ENCODE data around the gene DKK3. TPM values are rescaled to one million over a fixed set of nuclear protein-coding genes. Genes with fewer than 3 reads are reported as not detected.

Gene DKK3
- total RNA-seq, 3 donors from 2014 or later (not counting 1 experiment from before 2014, with no cell fraction given), result 0.16 to 0.70 TPM; not detected in 1

DNA sequence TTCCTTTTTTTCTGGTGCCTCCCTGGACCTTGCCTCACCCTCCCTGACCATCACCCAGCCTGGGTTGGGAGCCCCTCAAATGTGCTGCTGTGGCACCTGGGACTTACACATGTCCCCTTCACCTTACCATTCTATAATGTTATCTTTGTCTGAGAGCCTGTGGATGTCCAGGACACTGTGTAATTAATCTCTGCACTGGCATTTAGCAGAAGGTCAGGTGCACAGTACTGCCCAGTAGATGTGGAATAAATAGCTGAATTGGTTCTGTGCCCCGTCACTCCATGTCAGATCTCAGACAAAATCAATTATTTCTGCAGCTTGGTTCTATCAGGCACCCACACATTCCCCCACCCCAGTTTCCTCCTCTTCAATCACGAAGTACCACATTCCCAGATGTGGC is 19.9 kb upstream of the DKK3 start:
- 100% methylated on average over 1 of the region's 2 CpGs for WGBS (ENCODE audit: insufficient coverage)
- Mint-ChIP-seq H3K4me3 (no peak overlapping the region), H3K27ac (no peak overlapping the region), H3K9me3 (no peaks in the 10 kb centered on the region), H3K27me3 (ENCODE audit: low read depth in 2 of 2) (peaks cover 0 to 4% of the 10 kb centered on the region in 2 donors), H3K4me1 (no peaks in the 10 kb centered on the region), H3K36me3 (no peaks in the 10 kb centered on the region)
- ATAC-seq (no peak), DNase-seq (no peak)
- H3K36me3 ChIP-seq (ENCODE audit: control insufficient read depth, insufficient read depth, low read length), result no peaks in the 10 kb centered on the region
- no peak overlapping the region for H3K4me3 ChIP-seq (ENCODE audit: low read length)
- H3K9me3 ChIP-seq (ENCODE audit: control insufficient read depth, insufficient read depth, low read length), result no peaks in the 10 kb centered on the region
- H3K27me3 ChIP-seq (ENCODE audit: control insufficient read depth, insufficient read depth, low read length), result no peaks in the 10 kb centered on the region
- no peaks in the 10 kb centered on the region for H3K4me1 ChIP-seq (ENCODE audit: control insufficient read depth, insufficient read depth, low read length)
- TF ChIP-seq, protein P1, sequence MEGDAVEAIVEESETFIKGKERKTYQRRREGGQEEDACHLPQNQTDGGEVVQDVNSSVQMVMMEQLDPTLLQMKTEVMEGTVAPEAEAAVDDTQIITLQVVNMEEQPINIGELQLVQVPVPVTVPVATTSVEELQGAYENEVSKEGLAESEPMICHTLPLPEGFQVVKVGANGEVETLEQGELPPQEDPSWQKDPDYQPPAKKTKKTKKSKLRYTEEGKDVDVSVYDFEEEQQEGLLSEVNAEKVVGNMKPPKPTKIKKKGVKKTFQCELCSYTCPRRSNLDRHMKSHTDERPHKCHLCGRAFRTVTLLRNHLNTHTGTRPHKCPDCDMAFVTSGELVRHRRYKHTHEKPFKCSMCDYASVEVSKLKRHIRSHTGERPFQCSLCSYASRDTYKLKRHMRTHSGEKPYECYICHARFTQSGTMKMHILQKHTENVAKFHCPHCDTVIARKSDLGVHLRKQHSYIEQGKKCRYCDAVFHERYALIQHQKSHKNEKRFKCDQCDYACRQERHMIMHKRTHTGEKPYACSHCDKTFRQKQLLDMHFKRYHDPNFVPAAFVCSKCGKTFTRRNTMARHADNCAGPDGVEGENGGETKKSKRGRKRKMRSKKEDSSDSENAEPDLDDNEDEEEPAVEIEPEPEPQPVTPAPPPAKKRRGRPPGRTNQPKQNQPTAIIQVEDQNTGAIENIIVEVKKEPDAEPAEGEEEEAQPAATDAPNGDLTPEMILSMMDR (IDR thresholded peaks at IDR 0.05), result no peak
- no peak overlapping the region for H3K27ac ChIP-seq (ENCODE audit: low read length)
- intact Hi-C loops (cut with micrococcal nuclease), result no loop called here

GRCh38 chr11:12026331-12027211 is 18.1 kb upstream of the DKK3 start:
- no peaks in the 10 kb centered on the region for H3K27me3 ChIP-seq (ENCODE audit: control insufficient read depth, insufficient read depth, low read length)
- H3K27ac ChIP-seq (ENCODE audit: low read length), result no peak overlapping the region
- Mint-ChIP-seq H3K4me3 (no peak overlapping the region), H3K27ac (no peak overlapping the region), H3K9me3 (no peaks in the 10 kb centered on the region), H3K4me1 (no peaks in the 10 kb centered on the region), H3K36me3 (no peaks in the 10 kb centered on the region), H3K27me3 (ENCODE audit: low read depth in 2 of 2) (peaks cover 11 to 12% of the 10 kb centered on the region in 2 donors)
- ATAC-seq, result no peak
- TF ChIP-seq, protein P1 (IDR thresholded peaks at IDR 0.05), result no peak
- no peaks in the 10 kb centered on the region for H3K36me3 ChIP-seq (ENCODE audit: control insufficient read depth, insufficient read depth, low read length)
- 78% methylated on average over 4 of the region's 4 CpGs for WGBS (ENCODE audit: insufficient coverage)
- intact Hi-C loops (cut with micrococcal nuclease), result no loop called here
- H3K4me3 ChIP-seq (ENCODE audit: low read length), result no peak overlapping the region
- no peaks in the 10 kb centered on the region for H3K4me1 ChIP-seq (ENCODE audit: control insufficient read depth, insufficient read depth, low read length)
- DNase-seq, result no peak
- H3K9me3 ChIP-seq (ENCODE audit: control insufficient read depth, insufficient read depth, low read length), result no peaks in the 10 kb centered on the region

DNA sequence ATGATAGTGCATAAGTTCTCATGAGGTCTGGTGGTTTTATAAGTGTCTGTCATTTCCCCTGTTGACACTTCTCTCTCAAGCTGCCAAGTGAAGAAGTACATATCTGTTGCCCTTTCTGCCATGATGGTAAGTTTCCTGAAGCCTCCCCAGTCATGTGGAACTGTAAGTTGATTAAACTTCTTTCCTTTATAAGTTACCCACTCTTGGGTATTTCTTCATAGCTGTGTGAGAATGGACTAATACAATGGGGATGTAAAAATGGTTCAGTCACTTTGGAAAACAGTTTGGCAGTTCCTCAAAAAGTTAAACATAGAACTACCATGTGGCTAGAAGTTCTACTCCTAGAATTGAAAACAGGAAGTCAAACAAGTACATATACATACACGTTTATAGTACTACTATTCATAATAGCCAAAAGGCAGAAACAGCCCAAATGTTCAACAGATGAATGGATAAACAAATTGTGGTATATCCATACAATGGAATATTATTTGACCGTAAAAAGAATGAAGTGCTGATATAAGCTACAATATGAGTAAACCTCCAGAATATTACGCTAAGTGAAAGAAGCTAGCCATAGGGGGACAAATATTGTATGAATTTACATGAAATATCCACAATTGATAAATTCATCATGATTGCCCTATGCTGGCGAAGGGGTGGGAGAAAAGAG is 16.0 kb upstream of the DKK3 start:
- no peak for DNase-seq
- no peak overlapping the region for H3K27ac ChIP-seq (ENCODE audit: low read length)
- 80% methylated on average over 2 of the region's 4 CpGs for WGBS (ENCODE audit: insufficient coverage)

More for the DNA sequence above, 16.0 kb upstream of the DKK3 start:
- intact Hi-C loops (cut with micrococcal nuclease), result no loop called here
- Histone ChIP-seq H3K4me1 (ENCODE audit: control insufficient read depth, insufficient read depth, low read length) (no peaks in the 10 kb centered on the region), H3K27me3 (ENCODE audit: control insufficient read depth, insufficient read depth, low read length) (no peaks in the 10 kb centered on the region), H3K36me3 (ENCODE audit: control insufficient read depth, insufficient read depth, low read length) (no peaks in the 10 kb centered on the region), H3K4me3 (ENCODE audit: low read length) (no peak overlapping the region), H3K9me3 (ENCODE audit: control insufficient read depth, insufficient read depth, low read length) (no peaks in the 10 kb centered on the region)
- no peaks in the 10 kb centered on the region for H3K4me1 Mint-ChIP-seq
- no peak overlapping the region for H3K27ac Mint-ChIP-seq
- H3K9me3 Mint-ChIP-seq, result no peaks in the 10 kb centered on the region
- H3K4me3 Mint-ChIP-seq, result no peak overlapping the region
- H3K36me3 Mint-ChIP-seq, result no peaks in the 10 kb centered on the region
- no peak for ATAC-seq
- TF ChIP-seq, protein P1 (IDR thresholded peaks at IDR 0.05), result no peak
- H3K27me3 Mint-ChIP-seq (ENCODE audit: low read depth in 2 of 2), result peaks cover 11 to 16% of the 10 kb centered on the region in 2 donors
